ENCODE results near the gene PLPPR1.

DNA sequence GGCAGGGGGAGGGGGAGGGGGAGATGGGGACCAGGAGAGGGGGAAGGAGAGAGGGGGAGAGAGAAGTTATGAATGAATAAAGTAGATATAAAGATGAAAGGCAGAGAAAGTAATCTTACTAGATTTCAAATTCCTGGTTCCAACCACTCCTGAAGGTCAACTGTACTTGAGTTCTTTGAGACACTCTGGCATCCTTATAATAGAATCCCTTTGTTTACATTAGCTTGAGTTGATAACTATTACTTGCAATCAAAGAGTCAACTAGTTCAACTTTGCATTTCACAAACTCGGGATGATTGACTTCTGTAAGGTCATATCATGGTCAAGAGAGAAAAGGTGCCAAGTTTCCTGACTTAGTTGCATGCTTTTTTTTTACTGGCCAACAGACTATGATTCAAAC, 314.1 kb downstream of the PLPPR1 start:
- no peak for TF ChIP-seq CTCF (IDR thresholded peaks at IDR 0.05 in 8 of 11, conservative IDR thresholded peaks at IDR 0.05 in 3 of 11)
- TF ChIP-seq POLR2A (IDR thresholded peaks at IDR 0.05) = no peak
